ENCODE data around the gene AKAP10.

The AKAP10 gene

GRCh38 chr17:19945009-19945626 is 32.5 kb downstream of the AKAP10 start:
- Mint-ChIP-seq H3K27me3 (ENCODE audit: low read depth) (no peaks in the 10 kb centered on the region), H3K4me1 (peaks cover 10% of the 10 kb centered on the region), H3K27ac (no peak overlapping the region), H3K36me3 (ENCODE audit: low read depth) (peaks cover 55% of the 10 kb centered on the region), H3K9me3 (peaks cover 4% of the 10 kb centered on the region), H3K4me3 (no peak overlapping the region)
- TF ChIP-seq, protein P1, sequence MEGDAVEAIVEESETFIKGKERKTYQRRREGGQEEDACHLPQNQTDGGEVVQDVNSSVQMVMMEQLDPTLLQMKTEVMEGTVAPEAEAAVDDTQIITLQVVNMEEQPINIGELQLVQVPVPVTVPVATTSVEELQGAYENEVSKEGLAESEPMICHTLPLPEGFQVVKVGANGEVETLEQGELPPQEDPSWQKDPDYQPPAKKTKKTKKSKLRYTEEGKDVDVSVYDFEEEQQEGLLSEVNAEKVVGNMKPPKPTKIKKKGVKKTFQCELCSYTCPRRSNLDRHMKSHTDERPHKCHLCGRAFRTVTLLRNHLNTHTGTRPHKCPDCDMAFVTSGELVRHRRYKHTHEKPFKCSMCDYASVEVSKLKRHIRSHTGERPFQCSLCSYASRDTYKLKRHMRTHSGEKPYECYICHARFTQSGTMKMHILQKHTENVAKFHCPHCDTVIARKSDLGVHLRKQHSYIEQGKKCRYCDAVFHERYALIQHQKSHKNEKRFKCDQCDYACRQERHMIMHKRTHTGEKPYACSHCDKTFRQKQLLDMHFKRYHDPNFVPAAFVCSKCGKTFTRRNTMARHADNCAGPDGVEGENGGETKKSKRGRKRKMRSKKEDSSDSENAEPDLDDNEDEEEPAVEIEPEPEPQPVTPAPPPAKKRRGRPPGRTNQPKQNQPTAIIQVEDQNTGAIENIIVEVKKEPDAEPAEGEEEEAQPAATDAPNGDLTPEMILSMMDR (IDR thresholded peaks at IDR 0.05; ENCODE audit: unreplicated experiment in 3 of 3): no peak

- Mint-ChIP-seq H3K4me3 (no peak overlapping the region), H3K36me3 (ENCODE audit: low read depth) (peaks cover 56% of the 10 kb centered on the region), H3K27ac (no peak overlapping the region), H3K9me3 (peaks cover 3% of the 10 kb centered on the region), H3K27me3 (ENCODE audit: low read depth) (no peaks in the 10 kb centered on the region), H3K4me1 (peaks cover 7% of the 10 kb centered on the region)
- TF ChIP-seq, protein P1 (IDR thresholded peaks at IDR 0.05; ENCODE audit: unreplicated experiment in 3 of 3): no peak
Measured at GRCh38 chr17:19943599-19943998, 34.0 kb downstream of the AKAP10 start.

- Mint-ChIP-seq H3K36me3 (ENCODE audit: low read depth) (peaks cover 54% of the 10 kb centered on the region), H3K9me3 (no peaks in the 10 kb centered on the region), H3K27ac (no peak overlapping the region), H3K4me1 (peaks cover 2% of the 10 kb centered on the region), H3K27me3 (ENCODE audit: low read depth) (no peaks in the 10 kb centered on the region), H3K4me3 (no peak overlapping the region)
- TF ChIP-seq, protein P1 (IDR thresholded peaks at IDR 0.05; ENCODE audit: unreplicated experiment in 3 of 3): no peak
Measured at GRCh38 chr17:19943026-19943425, 34.6 kb downstream of the AKAP10 start.

GRCh38 chr17:19940722-19941464 is 36.7 kb downstream of the AKAP10 start:
- peaks cover 62% of the 10 kb centered on the region for H3K36me3 Mint-ChIP-seq (ENCODE audit: low read depth)

DNA sequence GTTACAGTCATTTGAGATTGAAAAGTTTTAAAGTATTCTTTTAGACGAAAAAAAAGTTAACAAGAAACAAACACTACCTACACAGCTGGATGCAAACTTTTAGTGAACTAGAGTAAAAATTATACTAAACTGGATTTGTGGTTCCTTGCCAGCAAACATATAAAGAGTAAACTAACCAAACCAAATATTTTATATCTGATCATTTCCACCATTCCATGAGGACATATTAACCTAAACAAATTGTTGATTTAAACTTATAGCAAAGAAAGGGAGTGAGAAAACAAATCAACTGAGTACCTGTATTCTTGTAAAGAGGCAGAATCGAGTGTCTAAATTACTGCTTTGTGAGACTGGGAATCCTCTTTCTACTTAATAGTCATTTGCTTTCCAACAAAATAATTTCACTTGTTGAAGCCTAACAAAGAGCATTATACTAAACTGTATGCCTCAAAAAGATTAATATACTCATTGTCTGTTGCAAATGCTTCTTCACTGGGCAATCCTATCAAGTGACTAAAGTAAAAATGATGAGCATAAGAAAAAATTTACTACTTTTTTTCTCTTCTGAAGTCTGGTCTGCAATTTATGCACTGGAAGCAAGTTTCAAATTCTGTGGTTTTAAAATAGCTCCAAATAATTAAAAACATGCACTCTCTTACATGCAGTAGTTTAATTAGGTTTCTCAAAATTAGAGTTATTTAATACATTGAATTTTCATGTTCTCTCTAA is 37.5 kb downstream of the AKAP10 start:
- Mint-ChIP-seq H3K36me3 (ENCODE audit: low read depth) (peaks cover 62% of the 10 kb centered on the region), H3K9me3 (no peaks in the 10 kb centered on the region), H3K27ac (no peak overlapping the region), H3K4me1 (no peaks in the 10 kb centered on the region), H3K4me3 (no peak overlapping the region), H3K27me3 (ENCODE audit: low read depth) (no peaks in the 10 kb centered on the region)
- TF ChIP-seq, protein P1 (IDR thresholded peaks at IDR 0.05; ENCODE audit: unreplicated experiment in 3 of 3): no peak

More at GRCh38 chr17:19940722-19941464, 36.7 kb downstream of the AKAP10 start:
- no peaks in the 10 kb centered on the region for H3K27me3 Mint-ChIP-seq (ENCODE audit: low read depth)
- H3K9me3 Mint-ChIP-seq: no peaks in the 10 kb centered on the region
- no peaks in the 10 kb centered on the region for H3K4me1 Mint-ChIP-seq
- no peak overlapping the region for H3K27ac Mint-ChIP-seq
- TF ChIP-seq, protein P1 (IDR thresholded peaks at IDR 0.05; ENCODE audit: unreplicated experiment in 3 of 3): no peak
- no peak overlapping the region for H3K4me3 Mint-ChIP-seq
